ENCODE measurements around the gene STEAP3. TPM values are rescaled to one million over a fixed set of nuclear protein-coding genes. Genes with fewer than 3 reads are reported as not detected.

STEAP3 gene
- polyA plus RNA-seq, 1 donor, result 23.4 TPM

DNA sequence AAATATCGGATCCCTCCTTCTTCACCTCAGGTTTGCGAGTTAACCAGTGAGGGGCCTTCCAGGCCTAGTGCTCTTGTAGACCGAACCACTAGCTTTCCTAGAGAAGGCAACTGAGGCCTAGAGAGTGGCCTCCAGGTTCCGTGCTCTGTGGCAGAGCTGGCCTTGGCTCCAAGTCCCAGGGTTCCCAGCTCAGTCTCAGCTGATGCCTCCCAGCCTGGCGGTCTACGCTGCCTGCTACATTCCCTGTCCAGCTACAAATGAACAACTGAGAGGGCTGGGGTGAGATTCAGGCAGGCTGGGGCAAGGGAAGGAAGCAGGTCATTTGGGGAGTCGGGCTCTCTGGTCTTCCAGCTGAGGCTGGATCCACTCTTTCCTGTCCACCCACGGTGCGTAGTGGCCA lies 2.3 kb downstream of the STEAP3 start:
- DNase-seq (ENCODE audit: low read depth), result no peak

DNA sequence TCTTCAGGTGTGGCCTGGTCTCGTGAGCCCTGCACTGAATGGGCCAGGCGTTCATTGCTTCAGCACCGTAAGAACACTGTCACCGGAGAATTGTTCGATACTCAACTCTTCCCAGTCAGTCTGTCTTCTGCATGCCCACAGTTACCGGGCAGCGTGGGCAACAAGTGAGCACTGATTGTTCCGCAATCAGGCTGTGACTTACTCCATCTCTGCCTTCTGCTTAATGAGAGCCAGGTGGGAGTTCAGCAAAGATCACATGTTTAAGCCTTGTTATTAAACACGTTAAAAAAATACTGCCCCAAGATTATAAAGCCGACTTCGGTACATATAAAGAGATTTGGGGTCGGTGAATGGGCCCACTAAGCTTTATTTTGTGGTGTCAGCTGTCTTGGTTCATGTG lies 3.7 kb downstream of the STEAP3 start:
- no peak for DNase-seq (ENCODE audit: low read depth)

DNA sequence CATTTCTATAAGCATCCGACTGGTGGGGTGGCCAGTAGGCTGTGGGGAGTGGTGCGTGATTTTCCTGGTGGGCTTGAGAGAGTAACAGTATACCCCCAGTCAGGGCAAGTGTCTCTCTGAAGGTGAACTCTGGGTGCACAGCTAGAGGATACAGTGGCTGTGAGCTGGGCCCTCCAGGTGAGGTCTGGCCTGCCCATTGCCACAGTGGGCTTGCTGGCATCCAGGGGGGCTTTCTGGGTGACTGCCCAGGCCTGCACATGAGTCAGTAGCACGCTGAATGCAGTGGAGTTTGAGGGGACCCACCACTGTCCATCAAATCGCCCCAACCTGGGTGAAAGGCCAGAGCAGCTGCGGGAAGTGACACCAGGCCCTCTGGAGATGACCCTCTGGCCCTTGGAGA lies 4.5 kb downstream of the STEAP3 start:
- no peak for DNase-seq (ENCODE audit: low read depth)

DNA sequence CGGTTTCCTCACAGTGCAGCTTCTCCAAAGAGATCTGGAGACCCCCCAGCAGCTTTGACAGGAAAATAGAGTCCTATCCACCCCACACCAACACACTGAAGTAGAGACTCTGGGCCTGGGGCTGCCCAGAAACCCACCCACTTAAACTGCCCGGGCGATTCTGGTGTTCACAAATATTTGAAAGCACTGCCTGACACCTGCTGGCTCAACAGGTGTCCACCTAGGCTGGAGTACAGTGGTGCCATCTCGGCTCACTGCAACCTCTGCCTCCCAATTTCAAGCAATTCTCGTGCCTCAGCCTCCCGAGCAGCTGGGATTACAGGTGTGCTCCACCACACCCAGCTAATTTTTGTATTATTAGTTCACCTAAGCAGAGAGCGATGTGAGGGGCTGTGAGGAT lies 5.3 kb downstream of the STEAP3 start:
- DNase-seq (ENCODE audit: low read depth), result no peak

DNA sequence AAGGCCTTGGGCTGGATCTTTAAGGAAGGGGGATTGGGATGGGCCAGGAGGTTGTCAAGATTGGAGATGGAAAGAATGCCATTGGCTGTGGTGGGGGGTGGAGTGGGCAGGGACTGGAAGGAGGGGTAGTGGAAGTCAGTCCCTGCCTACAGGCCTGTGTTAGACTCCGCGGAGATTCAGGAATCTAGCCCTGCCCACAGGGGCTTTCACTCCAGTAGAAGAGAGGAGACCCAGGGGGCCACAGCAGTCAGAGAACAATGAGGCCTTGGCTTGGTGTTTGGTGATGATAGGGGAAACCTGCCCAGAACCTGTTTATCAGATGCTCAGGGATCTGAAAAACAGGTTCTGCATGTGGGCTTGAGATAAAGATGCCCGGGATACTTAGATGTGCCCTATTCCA lies 6.1 kb downstream of the STEAP3 start:
- no peak for DNase-seq (ENCODE audit: low read depth)

DNA sequence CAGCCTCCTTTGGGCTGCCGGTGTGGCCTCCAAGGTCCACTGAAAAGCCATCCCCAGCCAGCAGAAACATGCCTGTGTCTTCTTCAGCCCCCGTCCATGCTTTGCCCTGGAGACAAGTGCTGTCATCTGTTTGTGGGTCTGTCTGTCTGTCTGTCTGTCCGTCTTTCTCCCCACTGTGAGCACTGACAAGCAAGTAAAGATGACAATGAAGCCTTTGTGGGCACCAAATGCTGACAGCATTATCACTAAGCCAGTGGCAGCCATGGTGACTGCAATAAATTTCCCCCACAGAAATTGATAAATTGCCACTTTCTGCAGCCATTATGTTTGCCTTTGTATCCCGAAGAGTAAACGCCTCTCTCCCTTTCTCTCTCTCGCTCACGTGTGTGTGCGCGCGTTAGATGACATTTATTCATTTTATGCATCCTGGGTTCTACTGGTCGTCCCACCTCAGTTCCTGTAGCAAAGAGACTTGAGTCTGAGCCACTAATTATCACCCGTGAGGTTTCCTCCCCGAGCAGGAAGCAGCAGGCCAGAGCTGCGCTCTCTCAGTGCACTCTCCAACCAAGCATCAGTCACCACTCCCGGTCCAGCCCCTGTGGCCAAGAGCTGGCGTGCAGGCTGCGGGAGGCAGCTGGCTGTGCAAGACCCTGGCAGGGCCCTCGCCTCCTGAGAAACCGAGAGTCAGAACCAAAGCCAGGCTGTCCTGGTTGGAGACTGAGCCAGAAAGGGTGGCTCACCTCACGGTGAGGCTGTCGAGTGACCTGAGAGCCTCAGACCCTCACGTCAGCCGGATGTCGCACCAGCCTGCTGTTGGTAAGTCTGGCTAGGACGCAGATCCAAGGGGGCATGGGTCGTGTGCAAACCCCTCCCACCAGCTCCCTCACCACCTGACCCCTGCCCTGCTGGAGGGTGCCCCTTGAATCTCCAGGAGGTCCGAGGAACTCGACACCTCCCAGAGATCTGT lies 6.9 kb downstream of the STEAP3 start:
- DNase-seq (ENCODE audit: low read depth), result no peak

DNA sequence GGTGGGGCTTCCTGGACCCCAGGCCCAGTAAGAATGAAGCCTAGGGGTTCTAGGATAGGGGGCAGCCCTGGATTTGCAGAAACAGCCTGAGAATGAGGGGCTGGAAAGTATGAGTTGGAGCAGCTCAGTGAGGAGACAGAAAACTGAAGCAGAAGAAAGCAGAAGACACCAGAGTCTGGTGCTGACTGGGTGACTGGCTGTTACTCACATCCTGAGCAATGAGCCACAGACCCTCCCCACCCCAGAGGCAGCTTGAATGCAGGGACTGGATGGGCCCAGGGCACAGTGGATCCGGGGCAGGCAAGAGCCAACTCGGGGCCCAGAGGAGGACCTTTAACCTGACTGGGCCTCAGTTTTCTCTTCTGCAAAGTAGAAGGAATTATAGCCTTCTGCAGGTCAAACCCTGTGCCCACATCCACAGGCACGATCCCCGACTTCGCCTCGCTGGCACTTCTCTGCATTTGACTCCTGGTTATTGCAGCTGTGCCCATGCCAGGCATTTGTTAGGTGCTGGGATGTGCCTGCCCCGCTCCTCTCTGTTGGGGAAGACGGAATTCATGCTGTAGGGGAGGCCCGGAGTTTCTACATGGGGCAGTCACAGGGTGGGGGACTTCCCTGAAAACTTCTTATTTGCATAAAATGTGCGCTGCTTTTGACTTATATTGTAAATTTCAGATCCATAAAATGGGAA lies 8.5 kb downstream of the STEAP3 start:
- no peak for DNase-seq (ENCODE audit: low read depth)

DNA sequence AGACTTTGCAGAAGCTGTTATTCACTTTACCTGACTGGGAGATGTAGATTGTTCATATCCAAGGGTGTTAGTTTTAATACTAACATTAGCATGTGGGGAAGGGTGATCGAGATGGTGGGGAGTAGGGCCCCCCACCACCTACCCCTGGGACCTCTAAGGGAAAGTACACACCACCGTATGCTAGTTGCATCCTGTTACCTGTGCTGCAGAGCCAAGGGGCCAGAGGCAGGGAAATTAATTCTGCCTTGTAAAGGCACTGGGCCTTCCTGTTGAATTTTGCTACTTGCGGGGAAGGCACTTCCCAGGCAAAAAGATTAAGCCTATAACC lies 9.0 kb downstream of the STEAP3 start:
- no peak for DNase-seq (ENCODE audit: low read depth)

DNA sequence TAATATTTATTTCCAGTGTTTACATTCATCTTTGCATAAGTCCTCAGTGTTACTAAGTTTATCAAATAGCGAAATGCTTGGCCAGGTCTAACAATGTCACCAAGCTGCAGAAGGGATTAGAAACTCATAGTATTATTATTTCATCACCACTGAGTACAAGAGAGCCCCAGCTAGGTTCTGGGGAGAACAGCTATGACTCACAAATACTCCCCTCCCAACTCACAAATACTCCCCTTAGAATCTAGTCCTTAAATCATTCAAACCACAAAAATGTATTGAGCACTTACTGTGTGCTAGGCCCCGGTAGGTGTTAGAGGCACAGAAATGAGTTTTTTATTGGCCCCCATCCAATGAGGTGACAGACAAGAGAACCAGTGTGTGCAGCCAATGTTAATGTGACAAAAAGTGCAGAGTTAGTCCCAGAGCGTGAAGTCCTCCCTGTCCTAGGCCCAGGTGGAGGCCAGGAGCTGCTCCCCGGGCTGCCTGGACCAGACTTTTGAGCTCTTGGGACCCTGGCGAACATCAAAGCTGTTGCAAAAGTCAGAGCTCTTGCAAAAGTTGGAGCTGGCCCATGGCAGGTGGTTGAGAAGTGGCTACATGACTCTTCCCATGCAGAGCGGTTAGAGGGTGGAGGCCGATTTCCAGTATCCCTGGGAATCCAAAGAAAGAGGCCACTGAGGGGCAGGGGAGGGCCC lies 9.8 kb downstream of the STEAP3 start:
- DNase-seq (ENCODE audit: low read depth), result no peak

DNA sequence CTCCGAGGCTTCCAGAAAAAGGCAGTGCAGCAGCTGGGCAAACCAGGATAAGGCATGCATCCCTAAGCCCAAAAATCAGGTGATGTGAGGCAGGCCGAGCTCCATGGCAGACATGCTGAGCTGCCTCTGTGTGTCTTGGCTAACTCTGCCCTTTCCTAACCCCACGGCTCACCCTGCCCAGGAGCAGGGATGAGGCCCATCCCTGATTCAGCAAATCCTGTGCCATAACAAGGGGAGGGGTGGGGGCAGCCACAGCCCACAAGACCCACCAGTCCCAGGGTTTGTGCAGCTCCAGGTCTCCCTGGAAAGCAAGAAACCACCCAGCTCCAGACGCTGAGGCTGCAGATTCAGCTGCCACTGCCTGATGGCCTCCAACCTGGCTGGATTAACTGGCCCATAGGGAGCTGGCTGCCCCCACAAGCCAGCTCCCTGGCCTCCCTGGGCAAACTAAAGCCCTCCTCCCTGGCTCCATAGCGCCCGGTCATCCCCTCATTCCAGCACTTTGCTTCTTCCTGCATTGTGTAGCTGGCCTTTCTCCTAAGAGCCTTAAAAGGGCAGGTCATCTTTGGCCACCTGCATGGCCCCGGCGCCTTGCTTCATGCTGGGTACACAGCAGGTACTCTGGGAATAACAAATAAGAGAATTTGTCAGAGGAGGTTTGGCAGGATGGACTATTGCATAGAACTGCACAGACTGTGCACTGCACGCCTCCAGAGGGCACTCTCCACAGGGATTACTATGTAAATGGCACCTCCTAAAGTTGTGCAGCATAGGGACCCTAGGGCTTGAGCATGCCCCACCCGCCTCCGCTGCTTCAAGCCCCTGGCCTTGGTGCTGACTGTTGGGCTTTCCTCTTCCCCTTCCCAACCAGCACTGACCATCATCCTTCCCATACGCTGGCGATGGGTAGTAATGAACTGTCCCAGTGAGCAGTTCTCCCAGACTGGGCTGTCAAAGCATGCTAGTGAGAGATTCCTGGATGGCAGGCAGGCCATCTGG lies 10.7 kb downstream of the STEAP3 start:
- DNase-seq (ENCODE audit: low read depth), result no peak

DNA sequence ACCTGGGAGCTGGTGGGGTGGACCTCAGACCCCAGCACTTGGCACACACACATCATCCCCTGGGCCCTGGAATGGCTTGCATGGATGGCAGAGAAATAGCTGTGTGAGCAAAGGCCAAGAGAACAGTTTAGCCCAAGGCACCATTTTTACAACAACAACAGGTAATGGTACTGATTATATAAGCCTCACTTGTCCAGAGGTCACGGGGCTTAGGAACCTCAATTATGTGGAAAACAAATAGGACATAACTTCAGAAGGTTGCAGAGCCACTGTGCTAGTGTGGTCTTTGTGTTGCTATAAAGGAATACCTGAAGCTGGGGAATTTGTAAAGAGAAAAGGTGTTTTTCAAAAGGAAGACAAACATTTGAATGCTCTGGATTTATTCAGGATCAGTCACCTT lies 13.2 kb downstream of the STEAP3 start:
- no peak for DNase-seq (ENCODE audit: low read depth)

DNA sequence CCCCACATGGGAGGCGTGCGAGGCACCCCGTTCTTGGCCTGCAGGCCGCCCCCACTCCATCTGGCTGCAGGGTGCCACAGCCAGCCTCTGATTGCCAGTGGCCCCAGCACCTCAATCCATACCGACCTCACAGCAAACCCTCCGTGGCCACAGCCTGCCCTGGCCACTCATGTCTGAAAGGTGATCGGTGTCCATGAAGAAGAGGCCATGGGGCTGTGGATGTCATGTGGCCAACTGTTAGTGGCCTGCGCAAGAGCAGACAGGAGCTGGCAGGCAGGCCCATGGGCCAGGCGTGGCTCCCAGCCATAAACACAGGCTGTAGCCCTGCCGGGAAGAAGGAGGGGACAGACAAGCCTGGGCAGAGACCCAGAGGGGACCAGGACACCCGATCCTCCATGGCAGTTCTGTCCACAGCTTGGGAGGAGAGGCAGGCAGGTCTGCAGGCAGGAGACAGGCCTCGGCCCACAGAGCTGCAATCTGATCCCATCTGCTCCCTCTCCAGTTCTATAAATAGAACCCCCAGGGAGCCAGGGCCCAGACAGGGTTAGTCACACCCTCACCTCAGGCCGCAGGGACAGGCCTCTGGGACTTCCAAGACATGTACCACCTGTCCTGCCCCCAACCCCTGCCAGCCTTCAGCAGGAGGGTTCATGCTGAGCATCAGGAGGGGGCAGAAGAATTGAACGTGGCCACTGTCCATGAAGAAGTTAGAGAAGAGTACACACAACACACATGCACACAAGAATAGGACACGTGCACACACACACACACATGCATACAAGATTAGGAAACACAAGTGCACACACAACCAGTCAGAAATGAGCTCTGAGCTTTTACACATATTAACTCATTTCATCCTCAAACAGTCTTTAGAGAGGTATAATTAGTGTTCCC lies 16.9 kb downstream of the STEAP3 start:
- DNase-seq (ENCODE audit: low read depth), result no peak

DNA sequence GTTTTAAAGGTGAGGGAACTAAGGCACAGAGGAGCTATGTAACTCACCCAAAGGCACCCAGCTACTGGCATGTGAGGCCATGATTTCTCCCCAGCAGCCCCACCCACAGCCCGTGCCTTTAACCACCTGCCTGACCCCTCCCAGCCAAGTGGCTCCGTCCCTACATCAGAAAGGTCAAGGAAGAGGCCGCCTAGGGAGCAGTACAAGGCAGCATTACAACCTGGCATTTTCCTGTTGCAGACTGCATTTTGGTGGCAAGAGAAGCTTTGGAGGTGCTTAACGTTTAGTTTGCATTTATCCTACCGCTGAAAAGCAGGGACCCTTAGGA lies 17.5 kb downstream of the STEAP3 start:
- DNase-seq (ENCODE audit: low read depth), result no peak

DNA sequence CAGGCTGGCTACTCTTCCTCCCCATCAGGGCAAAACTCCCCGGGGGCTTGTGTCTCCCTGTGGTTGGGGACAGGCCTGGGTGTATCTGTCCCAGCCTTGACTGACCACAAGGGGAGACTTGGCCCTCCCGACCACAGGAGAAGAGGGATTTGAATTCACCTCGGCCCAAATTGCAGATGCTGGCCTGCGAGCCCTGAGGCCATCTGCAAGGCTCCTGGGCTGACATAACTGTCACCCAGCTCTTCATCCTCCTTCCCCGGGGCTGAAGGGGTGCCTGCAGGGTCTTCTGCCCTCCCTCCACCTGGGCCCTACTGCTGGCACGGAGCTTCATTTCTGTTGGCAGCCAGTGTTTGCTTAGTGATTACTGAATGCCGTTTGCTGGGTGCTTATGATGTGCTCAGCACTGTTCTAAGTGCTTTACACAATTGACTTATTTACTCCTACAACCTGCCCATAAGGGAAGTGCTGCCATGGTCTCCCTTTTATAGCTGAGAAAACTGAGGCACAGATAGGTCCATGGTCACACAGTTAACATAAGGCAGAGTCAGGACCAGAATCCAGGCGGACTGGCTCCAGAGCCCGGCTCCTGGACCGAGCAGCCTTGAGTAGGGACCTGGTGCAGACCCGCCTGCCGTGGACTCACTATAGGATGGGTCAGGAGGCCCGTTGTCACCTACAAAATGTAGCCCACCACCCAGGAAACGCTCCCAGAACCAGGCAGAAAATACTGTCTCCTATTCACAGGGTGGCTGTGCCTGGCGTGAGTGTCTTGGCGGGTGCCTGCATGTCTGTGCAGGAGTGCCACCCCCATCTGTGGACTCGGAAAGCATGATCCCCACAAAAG lies 18.9 kb downstream of the STEAP3 start:
- no peak for DNase-seq (ENCODE audit: low read depth)

DNA sequence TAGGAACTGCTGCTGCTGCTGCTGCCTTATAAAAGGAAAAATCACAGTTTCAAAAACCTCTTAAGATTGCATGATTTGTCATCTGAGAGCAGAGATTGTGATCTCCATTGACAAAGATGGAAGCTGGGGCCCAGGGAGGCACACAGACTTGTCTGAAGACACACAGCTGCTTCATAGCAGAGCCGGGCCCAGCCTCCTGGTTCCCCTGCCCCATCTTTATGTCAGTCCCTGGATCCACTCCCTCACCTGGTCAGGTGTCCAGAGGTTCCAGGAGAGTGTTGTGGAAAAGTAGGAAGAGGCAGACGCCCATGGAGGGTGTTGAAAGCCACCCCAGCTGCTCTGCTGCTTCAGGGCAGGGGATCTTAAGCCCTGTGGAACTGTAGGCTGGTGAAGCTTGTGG lies 20.0 kb downstream of the STEAP3 start:
- no peak for DNase-seq (ENCODE audit: low read depth)

DNA sequence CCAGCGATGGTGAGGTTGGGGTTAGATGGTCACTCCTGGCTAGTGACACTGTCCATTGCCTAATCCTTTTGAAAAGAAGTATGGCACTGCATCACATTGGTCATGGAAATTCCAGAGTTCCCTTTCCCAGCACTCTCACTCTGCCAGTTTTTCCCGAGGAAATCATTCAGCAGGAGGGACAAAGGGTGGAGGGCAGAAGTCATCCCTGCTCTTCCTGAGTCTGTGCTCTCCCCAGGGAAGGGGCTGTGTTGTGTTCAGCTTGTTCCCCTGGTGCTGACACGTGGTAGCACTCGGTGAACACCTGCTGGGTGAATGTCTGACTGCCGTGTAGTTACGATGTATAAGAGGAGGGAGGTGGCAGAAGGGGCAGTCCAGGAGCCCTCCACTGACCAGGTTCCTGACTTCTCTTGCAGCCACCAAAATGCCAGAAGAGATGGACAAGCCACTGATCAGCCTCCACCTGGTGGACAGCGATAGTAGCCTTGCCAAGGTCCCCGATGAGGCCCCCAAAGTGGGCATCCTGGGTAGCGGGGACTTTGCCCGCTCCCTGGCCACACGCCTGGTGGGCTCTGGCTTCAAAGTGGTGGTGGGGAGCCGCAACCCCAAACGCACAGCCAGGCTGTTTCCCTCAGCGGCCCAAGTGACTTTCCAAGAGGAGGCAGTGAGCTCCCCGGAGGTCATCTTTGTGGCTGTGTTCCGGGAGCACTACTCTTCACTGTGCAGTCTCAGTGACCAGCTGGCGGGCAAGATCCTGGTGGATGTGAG lies 21.6 kb downstream of the STEAP3 start:
- DNase-seq (ENCODE audit: low read depth), result no peak

DNA sequence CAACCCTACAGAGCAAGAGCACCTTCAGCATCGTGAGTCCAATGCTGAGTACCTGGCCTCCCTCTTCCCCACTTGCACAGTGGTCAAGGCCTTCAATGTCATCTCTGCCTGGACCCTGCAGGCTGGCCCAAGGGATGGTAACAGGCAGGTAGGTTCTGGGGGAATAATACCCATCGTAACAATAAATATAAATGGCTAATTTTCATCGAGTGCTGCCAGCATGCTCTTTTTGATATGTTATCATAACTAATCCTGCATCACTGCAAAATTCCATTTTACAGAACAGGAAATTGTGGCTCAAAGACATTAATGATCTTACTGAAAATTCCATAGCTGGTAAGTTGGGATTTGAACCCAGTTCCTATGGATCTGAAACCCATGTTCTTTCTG lies 22.2 kb downstream of the STEAP3 start:
- DNase-seq (ENCODE audit: low read depth), result no peak

DNA sequence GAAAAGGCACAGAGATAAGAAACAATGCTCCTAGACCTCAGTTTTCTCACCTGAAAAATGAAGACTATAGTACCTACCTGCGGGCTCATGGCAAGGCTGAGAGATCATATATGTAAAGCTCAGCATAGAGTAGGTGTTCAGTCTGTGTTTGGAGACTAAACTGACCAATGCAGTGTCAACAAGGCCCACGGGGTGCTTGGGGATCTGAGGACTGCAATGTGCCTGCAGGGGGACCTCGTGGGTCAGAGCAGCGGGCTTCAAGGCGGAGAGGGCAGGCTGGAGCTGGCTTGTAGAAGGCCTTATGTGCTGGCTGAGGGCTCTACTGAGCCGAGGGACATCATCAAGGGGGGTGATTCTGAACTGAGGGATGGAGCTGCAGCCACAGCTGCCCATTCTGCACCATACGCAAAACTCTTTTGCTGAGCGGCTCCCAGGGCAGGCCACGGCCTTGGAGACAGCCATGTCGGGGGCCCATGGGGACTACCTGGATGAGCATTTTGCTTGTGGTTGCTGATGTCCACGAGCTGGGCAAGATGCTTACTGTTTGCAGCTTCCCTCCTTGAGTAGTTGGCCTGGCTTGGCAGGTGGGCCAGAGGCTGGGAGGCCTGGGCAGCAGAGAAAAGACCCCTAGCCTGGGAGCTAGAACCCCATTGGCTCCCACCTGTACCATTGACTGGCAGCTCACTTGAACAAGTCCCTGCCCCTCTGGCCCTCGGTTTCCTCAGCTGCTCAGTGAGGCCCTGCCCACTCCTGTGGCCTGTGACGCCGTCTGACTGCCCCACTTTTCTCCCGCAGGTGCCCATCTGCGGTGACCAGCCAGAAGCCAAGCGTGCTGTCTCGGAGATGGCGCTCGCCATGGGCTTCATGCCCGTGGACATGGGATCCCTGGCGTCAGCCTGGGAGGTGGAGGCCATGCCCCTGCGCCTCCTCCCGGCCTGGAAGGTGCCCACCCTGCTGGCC lies 23.5 kb downstream of the STEAP3 start:
- no peak for DNase-seq (ENCODE audit: low read depth)
